ENCODE measurements around the gene NELFCD.
"Not testable (repeated sequence)": the region's sequence is repeated elsewhere in the genome, so short reads cannot be mapped to it uniquely, and the experiment has no call there.

DNA sequence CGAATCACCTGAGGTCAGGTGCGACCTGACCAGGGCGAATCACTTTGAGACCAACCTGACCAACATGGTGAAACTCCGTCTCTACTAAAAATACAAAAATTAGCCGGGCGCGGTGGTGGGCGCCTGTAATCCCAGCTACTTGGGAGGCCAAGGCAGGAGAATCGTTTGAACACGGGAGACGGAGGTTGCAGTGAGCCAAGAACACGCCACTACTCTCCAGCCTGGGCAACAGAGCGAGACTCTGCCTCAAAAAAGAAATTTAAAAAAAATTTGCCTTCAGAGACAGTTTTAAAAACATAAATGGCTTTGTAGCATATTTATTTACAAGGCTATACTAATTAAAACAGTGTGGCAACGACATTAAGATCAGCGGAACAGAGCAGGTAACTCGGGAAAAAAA is 60.4 kb downstream of the NELFCD start:
- TF ChIP-seq, protein P1, sequence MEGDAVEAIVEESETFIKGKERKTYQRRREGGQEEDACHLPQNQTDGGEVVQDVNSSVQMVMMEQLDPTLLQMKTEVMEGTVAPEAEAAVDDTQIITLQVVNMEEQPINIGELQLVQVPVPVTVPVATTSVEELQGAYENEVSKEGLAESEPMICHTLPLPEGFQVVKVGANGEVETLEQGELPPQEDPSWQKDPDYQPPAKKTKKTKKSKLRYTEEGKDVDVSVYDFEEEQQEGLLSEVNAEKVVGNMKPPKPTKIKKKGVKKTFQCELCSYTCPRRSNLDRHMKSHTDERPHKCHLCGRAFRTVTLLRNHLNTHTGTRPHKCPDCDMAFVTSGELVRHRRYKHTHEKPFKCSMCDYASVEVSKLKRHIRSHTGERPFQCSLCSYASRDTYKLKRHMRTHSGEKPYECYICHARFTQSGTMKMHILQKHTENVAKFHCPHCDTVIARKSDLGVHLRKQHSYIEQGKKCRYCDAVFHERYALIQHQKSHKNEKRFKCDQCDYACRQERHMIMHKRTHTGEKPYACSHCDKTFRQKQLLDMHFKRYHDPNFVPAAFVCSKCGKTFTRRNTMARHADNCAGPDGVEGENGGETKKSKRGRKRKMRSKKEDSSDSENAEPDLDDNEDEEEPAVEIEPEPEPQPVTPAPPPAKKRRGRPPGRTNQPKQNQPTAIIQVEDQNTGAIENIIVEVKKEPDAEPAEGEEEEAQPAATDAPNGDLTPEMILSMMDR (IDR thresholded peaks at IDR 0.05) = not testable (repeated sequence)
- not testable (repeated sequence) for TF ChIP-seq EZH2 (IDR thresholded peaks at IDR 0.05; ENCODE audit: borderline replicate concordance, insufficient read depth, low read depth, low read length, poor library complexity, severe bottlenecking)
